ENCODE results near the gene SCPEP1.
A peak's percentile ranks its signal among the peaks of the same experiment; 100 is the strongest.
"Not testable (repeated sequence)": the region's sequence is repeated elsewhere in the genome, so short reads cannot be mapped to it uniquely, and the experiment has no call there.

Gene SCPEP1, protein sequence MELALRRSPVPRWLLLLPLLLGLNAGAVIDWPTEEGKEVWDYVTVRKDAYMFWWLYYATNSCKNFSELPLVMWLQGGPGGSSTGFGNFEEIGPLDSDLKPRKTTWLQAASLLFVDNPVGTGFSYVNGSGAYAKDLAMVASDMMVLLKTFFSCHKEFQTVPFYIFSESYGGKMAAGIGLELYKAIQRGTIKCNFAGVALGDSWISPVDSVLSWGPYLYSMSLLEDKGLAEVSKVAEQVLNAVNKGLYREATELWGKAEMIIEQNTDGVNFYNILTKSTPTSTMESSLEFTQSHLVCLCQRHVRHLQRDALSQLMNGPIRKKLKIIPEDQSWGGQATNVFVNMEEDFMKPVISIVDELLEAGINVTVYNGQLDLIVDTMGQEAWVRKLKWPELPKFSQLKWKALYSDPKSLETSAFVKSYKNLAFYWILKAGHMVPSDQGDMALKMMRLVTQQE

DNA sequence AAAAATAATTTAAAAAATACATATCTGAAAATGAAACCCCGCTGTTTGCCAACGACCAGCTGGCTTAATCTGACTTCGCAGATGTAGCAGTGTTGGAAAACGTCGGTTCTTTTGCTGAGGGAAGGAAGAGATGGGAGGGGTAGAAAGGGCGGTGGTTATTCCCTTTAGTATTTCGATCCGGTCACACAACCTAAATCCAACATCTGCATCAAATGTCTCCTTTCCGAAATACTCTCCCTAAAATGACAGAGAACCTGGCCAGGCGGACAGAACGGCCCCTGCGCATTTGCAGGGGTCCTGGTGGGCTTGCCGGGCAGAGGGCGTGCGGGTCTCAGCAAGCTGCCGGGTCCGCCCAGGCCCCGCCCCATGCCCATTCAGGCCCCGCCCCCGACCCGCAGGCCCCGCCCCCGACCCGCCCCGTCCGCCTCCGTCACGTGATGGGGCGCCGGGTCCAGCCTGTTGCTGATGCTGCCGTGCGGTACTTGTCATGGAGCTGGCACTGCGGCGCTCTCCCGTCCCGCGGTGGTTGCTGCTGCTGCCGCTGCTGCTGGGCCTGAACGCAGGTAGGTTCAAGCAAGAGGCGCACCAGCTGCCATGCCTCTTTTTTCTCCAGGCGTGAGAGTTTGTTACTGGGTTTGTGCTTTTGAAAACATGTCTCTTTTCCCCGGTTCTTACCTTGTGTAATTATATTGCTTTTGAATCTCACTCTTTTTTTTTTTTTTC, at the start of gene SCPEP1:
SCPEP1 (plus strand) TSS at position 459 of the 723 bp plus-strand sequence; CDS start at position 488, 29 bp downstream.
- peak; percentile 62 to 68 for DNase-seq (ENCODE audit: low read depth in 2 of 2)

DNA sequence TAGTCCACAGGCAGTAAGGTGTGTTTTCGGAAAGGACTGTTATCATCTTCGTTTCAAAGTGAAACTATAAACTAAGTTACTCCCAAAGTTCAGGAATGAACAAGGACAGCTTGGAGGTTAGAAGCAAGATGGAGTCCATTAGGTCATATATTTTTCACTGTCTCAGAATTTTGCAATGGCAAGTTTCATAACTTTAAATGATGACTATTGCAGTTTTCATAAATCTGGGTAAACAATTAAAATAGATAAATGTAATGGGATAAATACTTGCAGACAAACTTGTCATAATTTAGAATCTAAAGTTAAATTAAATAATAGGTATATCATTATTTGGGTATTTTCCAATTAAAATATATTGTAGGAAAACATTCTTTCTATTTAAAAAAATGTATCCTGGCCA, 49.3 kb upstream of the SCPEP1 start:
- DNase-seq (ENCODE audit: low read depth in 2 of 2): no peak

DNA sequence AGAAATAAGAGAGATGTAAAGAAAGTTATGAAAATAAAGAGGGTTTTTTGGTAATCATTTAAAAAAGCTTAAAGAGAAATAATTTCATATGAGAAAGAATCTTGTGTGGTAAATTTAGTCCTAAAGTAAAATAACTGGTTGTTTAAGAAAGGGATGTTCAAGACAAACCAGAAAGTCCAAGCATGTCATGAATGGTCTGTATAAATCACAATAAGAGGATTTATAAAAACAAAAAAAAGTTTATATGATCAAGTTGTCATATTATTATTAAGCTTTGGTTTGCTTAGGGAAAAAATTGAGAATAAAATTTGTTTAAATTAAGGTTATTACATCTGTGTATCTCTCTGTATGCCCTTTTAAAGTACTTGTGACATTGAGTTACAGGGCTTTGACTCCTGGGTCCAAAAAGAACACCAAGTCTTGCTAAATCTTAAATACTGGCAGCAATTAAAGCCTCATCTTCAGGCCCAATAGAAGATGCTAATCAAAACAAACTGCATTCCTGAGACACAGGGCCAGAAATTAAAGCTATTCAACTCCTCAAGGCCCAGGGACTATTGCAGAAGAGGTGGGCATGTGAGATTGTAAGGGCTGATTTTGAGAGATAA, 48.5 kb upstream of the SCPEP1 start:
- DNase-seq (ENCODE audit: low read depth in 2 of 2): no peak

DNA sequence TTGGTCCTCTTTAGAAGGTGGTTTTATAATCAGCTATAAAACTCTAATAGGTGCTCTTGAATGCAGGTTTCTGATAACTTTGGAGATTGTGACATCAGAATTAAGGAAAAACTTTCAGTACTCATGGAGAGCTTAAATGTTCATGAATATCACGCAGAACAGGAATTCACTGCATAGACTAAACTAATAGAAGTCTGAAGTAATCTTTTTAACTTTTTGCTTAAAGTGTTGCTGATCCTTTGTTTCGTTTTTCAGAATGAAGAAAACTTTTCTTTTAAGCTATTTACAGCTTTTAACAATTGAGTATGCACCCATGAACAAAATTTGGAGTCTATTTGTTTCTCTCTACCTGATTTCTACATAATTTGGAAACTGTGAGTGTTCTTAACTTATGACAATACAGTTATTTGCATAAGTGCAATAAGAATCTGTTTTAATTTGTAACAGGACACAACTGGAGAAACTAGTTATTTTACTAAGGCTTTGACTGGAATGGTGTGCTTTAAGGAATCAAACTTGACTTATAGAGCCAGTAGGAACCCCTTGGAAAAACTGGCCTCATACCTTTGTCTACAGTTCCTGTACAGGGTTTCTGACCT, 47.1 kb upstream of the SCPEP1 start:
- no peak for DNase-seq (ENCODE audit: low read depth in 2 of 2)

DNA sequence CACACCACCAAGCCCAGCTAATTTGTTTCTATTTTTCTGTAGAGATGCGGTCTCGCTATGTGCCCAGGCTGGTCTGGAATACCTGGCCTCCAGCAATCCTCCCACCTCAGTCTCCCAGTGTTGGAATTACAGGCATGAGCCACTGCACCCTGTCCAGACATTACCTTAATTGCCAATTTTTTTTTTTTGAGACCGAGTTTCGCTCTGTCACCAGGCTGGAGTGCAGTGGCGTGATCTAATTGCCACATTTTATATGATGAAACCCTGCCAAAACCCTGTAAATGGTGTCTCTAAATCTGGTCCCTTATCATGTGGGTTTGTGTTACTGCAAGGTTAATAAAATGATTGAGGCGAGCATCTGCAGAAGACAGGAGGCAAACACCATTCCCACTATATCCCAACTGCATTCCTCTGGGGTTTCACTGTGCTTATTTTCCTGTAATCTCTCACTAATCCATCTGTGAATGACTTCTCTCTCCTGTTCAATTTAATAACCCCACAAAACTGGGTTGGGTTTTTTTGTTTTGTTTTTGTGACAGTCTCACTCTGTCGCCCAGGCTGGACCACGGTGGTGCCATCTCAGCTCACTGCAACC, 44.7 kb upstream of the SCPEP1 start:
- DNase-seq (ENCODE audit: low read depth in 2 of 2): no peak

DNA sequence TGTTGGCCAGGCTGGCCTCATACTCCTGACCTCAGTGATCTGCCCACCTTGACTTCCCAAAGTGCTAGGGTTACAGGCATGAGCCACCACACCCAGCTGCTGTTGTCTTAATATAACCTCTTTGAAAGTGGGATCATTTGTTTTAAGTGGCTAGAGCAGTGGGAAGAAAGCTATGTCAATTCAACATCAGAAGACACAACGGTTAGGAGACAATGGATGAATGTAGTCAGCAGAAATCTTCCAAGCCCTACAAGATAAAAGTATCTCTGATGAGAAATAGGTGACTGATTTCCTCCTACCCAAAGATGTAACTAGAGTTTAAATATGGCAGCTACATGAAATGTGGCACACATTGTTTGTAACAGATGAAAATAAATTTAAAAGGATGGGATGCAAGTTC, 44.1 kb upstream of the SCPEP1 start:
- DNase-seq (ENCODE audit: low read depth in 2 of 2): no peak

DNA sequence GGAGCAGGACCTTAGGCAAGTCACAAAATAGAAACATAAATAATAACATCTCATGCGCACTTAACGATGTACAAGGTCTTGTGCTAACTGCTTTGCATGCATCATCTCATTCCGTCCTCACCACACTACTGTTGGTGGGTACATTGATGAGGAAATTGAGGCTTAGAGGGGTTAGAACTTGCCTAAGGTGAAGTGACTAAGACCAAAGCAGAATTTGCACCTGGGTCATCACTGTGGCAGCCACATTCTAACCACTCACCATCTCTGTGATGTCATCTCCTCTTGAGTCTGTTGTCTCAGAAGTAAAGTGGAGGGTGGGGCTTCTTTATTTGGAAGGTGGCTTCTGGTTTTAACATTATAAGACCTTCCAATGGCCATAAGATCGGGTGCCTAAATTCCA, 43.7 kb upstream of the SCPEP1 start:
- DNase-seq (ENCODE audit: low read depth in 2 of 2): no peak

DNA sequence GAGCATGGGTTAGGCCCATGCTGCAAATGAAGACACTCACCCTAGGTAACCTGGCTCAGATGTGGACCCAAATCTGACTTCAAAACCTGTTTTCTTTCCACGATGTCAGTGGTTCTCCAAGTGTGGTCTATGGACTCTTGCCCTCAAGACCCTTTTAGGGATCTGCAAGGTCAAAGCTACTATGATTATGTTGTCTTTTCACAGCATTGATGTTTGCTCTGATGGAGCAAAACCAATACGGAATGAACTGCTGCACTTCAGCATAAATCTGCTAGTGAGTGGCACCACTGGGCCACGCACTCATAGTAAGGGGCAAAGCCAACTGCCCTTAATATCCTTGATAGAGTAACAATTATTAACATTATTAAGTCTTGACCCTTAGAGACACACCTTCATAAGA, 42.5 kb upstream of the SCPEP1 start:
- DNase-seq (ENCODE audit: low read depth in 2 of 2): no peak

DNA sequence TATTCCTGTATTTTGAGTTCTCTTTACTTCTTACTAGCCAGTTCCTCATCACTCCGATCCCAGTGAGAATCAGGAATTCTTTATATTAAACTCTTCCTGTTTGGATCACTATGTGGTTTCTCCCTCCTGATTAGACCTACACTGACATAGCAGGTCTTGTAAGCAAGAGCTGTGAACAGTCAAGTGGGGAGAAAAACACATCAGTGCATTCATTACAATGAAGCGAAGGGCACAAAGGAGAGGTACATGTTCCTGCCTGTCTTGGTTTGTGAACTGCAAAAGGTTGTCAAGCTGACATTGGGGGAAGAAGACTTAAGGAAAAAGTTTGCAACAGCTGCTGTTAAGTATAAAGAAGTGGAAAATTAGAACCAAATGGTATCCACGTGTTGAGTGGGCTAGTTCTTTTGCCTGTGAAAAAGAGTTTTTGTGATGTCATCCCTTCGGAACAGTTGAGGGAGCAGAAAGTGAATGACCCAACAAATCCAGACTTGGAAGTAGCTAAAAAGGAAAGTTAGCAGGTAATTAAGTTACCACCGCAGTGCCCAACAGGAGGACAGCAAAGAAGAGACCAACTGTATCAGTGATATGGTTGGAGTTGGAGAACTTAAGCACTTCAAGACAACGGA, 41.1 kb upstream of the SCPEP1 start:
- no peak for DNase-seq (ENCODE audit: low read depth in 2 of 2)

DNA sequence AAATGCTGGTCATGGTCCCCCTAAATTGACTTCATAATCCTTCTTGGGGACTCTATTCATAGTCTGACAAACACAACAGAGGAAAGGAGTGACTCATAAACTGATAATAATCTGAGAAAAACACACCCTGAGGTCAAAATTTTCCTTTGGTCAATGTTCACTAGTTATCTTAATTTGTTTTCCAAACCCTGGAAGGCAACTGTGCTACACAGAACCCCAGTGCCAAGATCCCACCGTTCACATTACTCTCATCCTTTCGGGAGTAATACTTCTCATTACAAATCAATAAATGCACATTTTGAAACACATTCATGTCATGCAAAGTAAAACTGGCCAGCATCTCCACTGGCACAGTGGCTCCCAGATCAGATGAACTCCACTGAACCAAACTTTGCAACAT, 40.2 kb upstream of the SCPEP1 start:
- DNase-seq (ENCODE audit: low read depth in 2 of 2): no peak

DNA sequence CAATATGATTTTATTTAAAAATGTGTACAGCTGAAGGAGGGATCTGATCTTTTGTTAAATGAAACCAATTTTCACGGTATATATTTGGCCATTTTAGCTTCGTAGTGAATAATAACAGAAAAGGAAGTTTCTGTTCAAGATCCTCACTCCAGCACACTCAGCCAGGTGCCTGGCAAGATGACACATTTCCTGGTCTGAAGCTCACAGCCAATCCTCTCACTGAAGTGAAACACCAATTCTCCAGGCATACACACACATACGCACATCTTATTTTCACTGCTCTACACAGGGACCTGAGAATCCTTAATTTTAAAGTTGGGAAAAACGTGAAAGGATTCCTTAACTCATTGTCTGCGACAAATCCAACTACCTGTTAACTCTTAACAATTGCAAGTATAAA, 39.7 kb upstream of the SCPEP1 start:
- DNase-seq (ENCODE audit: low read depth in 2 of 2): not testable (repeated sequence)

DNA sequence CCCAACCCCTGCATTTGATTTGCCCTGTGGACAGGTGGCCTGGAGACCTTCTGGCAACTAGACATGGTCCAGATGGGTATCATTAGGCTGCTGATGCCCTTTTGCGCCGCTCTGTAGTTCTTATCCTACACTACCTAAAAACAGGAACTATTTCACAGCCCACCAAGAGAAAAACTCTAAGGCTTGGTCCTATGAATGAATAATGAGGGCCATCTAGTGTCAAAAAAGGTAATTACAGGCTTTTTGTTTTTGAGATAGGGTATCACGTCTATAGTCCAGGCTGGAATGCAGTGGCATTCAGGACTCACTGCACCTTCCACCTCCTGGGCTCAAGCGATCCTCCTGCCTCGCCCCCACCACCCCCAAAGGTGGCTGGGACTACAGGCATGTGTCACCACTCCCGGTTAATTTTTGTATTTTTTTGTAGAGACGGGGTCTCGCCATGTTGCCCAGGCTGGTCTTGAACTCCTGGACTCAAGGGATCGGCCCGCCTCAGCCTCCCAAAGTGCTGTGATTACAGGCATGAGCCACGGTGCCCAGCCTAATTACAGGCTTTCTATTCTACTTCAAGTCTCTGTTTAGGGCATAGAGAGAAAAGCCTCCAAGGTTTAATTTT, 38.0 kb upstream of the SCPEP1 start:
- DNase-seq (ENCODE audit: low read depth in 2 of 2): no peak

DNA sequence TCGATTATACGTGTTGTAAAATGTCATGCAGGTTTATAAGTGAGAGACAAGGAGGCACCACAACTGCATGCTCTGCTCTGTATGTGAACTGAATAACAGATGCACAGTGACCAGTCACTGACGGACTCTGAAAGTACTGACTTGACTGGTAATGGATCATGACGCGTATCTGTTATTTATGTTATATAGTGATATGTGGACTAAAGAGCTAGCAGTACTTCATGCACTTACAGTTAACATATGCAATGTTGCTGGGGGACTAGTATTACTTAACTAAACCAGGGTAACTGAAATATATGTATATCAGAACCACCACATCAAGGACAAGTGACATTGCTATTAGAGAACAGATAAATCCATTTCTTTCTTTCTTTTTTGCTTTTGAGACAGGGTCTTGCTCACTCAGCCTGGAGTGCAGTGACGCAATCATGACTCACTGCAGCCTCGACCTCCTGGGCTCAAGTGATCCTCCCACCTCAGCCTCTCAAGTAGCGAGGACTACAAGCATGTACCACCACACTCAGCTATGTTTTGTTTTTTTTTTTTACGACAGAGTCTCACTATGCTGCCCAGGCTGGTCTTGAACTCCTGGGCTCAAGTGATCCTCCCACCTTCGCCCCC, 34.3 kb upstream of the SCPEP1 start:
- no peak for DNase-seq (ENCODE audit: low read depth in 2 of 2)

DNA sequence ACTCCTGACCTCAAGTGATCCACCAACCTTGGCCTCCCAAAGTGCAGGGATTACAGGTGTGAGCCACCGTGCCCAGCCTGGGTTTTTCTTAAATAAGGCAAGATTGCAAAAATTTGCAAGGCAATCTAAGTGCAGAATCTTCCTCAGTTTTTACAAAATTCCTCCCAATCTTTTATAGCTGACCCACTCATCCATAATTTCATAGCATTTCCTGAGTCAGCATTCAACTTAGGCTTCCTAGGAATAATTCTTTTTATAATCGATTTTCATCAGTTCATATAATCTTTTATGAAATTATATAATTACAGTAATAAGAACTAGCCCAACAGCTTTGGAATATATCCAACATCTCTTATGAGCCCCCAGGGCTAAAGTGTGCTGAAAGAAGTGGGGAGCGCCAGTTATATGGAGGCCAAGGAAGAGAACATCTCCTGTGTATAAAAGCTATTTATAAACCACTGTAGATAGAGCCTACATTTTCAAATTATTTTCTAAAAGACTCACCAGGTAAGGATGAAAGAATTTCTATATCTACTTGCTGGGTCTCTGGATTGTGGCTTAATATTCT, 31.9 kb upstream of the SCPEP1 start:
- no peak for DNase-seq (ENCODE audit: low read depth in 2 of 2)

DNA sequence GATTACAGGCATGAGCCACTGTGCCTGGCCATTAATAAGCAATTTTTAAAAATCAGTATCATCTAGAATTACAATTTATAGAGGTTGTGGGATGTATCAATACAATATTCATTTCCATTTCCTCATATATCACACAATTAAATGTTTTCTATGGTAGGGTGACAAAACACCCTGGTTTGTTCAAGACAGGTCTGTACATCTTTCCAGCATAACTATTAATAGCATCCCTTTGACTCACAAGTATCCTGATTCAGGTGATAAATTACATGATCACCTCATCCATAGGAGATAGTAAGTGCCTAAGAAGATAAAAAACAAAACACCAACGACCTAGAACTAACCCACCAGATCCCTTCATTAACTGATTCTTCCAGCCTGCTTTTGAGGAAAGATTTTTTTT, 30.2 kb upstream of the SCPEP1 start:
- no peak for DNase-seq (ENCODE audit: low read depth in 2 of 2)

DNA sequence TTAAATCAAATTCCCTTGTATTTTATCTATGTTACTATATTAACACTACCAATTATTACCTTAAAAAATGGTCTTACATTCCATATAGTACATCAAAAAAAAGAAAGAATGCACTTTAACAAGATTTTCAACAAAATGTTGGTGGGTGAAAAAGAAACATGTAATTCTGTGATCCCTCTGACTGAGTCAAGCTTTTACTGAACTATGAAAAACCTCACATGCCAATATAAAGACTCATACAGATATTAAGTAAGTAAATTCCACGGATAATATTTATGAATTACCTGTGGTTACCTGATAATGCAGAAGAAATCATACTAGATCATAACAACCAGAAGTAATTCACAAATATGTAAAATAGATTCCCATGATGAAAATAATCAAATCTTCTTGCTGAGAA, 29.4 kb upstream of the SCPEP1 start:
- DNase-seq (ENCODE audit: low read depth in 2 of 2): no peak

DNA sequence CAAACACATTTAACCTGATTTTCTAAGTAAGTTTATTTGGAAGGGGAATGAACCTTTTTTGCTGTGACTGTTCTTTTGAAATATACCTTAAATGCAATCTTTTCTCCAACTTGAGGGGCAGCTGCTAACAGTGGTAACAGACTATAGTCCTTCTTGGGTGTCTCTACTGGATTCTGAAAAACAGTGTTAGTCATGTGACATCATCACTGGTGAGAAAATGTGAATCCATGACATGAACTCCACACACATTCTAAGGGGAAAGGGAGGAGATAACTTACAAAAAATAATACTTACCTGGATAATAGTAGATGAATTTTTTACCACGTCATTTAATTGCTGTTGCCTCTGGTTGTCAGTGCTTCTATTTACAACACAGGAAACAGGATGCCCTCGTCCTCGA, 28.3 kb upstream of the SCPEP1 start:
- DNase-seq (ENCODE audit: low read depth in 2 of 2): no peak

DNA sequence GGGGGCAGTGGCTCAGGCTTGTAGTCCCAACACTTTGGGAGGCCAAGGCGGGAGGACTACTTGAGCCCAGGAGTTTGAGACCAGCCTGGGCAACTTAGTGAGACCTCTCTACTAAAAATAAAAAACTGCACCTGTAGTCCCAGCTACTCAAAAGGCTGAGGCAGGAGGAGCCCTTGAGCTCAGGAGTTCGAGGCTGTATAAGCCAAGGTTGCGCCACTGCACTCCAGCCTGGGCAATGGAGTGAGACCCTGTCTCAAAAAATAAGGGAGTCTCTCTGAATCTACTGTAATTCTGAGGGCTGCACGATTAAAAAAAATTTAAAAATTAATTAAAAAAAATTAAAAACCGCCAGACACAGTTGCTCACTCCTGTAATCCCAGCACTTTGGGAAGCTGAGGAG, 20.9 kb upstream of the SCPEP1 start:
- no peak for DNase-seq (ENCODE audit: low read depth in 2 of 2)

DNA sequence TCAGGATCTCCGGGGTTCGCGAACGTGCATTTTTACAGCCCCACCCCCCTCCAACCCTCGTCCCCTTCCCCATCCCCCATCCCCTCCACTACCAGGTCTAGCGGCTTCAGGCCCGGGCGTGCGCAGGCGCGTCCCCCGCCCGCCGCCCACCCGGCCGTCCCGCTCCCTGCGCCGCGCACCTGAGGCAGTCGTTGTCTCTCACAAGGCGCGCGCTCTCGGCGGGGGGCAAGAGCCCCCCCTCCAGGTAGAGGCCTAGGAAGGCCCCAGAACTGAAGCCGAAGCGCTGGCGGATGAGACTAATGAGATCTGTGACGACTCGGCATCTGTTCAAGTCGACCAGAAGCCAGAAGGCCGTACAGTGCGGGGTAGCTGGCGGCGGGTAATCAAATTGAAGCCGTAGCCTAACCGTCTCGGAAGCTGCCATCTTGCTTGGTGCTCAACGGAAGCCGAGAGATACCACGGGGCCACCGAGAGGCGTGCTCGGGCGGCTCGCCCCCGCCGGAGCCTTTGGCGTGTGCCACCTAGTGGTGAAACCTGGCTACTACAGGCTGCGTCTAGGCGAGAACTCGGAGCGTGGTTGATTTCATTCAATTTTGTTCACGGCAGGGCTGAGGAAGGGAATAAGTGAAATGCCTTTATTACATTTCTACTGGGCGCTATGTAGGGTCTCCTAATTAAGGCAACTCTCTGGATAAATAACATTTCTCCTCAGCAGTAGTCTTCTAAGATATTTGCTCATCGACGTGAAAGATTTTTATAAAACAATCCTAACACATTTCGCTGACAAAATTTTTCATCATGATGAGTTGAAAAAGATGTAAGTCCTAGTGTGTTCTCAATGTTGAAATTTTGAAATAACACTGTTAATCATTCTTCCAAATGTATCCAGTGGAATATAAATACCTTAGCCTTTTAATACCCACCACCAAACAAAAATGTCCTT, 17.1 kb upstream of the SCPEP1 start, which contains the start of gene COIL:
COIL (minus strand) TSS at position 455 of the 943 bp plus-strand sequence; CDS start at position 424, 31 bp downstream.
- peak; percentile 84 to 95 for DNase-seq (ENCODE audit: low read depth in 2 of 2)

Measured in stimulated activated CD4-positive, alpha-beta T cell treated with anti-CD3 and anti-CD28 coated beads, Interleukin-1b, Interleukin-23, amount 100 ng/mL, for 1 hour (primary cell).